GM19099 (cell line): ENCODE measurements around the gene TOMM40L.

ENCODE experiments used
- POLR2A ChIP-seq: IDR thresholded peaks from 3 replicates; pipeline ENCODE4 v1.6.1; 2011; ENCODE audit warnings: low read depth; ENCODE audit not compliant: insufficient read length; ENCODE audit errors: extremely low read depth

TOMM40L gene

DNA sequence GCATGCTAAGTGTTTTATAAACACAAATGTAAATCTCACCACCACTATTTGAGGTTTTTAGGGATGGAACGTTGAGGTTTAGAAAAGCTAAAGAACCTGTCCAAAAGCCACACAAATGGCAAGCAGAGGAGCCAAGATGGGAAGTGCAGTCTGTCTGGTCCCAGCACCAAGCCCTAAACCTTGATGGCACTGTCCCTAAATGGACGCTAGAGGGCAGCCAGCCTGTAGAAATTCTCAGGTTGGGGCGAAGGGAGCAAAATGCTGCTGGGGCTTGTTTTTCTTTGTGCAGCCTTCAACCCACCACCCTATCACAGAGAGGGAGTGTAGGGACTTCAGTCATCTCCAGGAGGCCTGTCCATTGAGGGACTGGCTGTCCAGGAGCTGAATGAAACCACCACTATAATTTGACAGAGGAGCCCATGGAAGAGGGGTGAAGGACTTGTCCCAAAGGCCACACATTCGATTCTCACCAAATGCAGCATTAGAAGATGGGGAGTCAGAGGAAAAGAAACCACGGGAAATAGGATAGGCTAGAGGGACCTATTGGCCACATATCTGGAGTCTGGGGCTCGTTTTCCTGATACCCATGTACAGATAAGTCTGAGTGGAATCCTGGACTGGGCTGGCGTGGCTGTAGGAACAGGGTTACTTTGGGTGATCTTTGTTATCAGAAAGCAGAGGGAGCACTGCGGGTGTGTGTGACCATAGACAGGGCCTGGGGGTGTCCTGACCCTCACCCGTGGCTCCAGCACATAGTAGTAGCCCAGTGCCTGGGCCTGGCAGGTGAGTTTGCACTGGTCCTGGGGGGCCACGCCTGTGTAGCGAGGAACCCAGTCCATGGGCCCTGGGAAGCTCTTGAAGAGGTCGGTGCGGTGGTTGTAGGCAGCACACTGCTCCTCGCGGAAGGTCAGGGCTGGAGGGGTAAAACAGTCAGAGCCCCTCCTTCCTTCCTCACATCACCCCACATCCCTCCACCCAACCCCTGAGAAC, 33.1 kb upstream of the TOMM40L start:
- no peak for TF ChIP-seq POLR2A

GRCh38 chr1:161193561-161194235, 32.2 kb upstream of the TOMM40L start:
- TF ChIP-seq POLR2A, result no peak

DNA sequence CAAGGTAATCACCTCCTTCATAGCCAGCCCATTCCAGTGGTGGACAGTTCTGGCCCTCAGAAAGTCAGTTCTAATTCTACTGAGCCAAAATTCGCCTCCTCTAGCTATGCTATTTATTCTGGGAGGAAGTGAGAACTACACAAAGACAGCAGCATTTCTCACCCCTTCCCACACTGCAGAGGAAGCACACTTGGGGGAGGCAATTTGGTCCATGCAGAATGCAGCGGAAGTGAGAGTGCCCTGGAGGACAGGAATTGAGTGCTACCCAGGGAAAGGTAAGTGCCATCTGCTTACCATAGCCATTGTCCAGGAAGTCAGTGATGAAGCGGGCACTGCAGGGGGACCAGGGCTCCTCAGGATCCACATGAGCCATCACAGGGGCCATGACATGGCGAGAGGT, 30.7 kb upstream of the TOMM40L start:
- TF ChIP-seq POLR2A, result no peak

DNA sequence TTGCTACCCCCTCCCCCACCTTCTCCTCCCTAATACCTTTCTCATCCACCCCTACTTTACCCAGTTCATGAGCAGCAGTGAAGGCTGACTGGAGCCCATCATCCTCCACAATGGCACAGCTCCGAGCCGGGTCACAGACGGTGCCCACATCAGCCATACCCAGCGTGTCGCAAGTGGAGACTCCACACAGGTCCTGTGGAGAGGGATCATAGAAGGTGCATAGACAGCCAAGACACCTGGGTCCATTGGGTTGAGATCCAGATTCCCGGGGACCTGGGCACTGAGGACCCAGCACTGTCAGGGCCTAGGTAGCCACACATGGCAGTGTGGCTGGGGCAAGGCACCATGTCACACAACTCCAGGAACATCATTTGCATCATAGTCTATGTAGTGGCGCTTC, 29.7 kb upstream of the TOMM40L start:
- no peak for TF ChIP-seq POLR2A

- TF ChIP-seq POLR2A, result no peak
These were observed 29.1 kb upstream of the TOMM40L start for GRCh38 chr1:161196521-161197451.

DNA sequence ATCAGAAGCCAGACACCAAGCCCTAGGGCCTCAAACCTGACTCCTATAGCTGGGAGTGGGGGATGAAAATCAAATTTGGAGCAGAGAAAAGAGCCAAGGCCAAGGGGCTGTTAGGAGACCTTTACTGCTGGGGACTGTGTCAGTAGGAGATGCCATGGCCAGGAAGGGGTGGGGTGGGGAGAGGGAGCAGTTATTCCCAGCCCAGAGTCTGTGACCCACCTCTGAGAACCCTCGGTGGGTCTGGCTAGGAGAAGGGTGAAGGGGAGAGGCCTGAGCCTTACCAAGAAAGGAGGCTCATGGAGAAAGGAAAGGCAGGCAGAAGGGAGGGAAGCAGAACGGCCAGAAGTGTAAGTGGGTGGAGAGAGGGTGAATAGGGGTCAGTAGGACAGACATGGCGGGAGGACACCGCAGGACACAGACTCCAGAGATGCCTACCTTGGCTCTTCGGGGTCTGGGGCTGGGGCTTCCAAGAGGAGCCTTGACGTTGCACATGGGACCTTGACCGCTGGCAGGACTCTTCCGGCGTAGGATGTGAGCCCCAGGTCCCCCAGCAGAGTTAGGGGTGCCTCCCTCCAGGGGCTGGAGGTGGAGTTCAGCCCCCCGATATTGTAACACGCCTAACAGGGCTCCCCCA, 28.2 kb upstream of the TOMM40L start:
- no peak for TF ChIP-seq POLR2A

GRCh38 chr1:161198194-161198896, 27.5 kb upstream of the TOMM40L start:
- TF ChIP-seq POLR2A, result no peak

- TF ChIP-seq POLR2A, result no peak
These were observed 26.9 kb upstream of the TOMM40L start, which contains the start of gene ADAMTS4 for GRCh38 chr1:161198897-161199431. TSS of gene ADAMTS4 (minus strand) at chr1:161199054. CDS start at chr1:161198627, 427 bp downstream.

DNA sequence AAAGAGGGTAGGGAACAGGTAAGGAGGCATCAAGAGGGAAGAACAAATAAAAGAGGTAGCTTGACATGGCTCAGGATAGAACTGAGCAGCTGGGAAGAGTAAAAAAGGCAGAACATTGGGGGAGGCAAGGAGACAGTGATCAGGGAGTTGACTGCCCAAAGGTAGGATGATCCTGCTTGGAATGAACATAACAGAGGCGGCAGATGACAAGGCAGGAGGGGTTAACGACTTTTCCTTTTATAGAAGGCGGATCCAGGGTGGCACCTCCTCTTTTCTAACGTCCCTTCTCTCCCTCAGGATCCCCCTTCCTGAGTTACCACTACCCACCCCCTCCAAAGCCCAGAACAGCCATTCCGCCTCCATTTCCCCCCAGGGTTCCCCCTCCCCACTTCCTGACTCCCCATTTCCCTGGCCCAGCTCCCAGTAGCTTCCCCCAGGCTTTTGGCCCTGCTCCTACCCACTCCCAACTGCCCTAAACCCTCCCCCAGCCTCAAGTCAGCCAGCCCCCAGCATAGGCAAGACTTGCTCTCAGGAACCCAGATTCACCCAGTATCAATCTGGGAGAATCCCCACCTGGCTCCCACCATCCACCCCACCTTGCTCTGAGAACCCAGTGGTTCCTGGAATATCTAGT, 26.2 kb upstream of the TOMM40L start:
- no peak for TF ChIP-seq POLR2A

DNA sequence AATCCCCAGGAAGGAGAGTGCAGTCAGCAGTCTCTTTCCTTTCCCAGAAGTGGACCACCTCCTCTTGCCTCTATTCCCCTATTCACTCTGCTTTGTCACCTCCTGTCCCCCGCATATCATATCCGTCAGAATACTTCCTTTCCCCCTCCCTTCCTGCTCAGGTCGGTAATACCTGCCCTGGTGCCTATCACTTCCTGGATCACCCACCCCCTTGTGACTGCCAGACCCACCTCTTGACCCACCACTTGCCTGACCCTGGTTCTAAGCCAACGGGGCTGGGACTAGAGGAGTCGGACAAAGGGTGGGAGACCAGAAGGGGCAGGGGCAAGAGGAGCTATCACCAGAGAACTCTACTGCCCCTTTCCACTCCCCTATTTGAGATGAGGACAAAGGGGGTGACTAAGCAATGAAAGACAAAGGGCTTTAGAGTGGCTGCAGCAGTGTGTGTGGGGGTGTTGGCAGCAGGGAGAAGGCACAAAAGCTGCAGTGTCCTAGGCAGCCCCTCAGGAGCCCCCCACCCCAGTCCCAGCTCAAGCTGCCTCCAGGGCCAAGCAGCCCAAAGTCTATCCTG, 25.4 kb upstream of the TOMM40L start:
- TF ChIP-seq POLR2A, result no peak

- TF ChIP-seq POLR2A, result no peak
These were observed 24.6 kb upstream of the TOMM40L start for GRCh38 chr1:161200992-161201835.
